ENCODE measurements around the gene NUMBL.

DNA sequence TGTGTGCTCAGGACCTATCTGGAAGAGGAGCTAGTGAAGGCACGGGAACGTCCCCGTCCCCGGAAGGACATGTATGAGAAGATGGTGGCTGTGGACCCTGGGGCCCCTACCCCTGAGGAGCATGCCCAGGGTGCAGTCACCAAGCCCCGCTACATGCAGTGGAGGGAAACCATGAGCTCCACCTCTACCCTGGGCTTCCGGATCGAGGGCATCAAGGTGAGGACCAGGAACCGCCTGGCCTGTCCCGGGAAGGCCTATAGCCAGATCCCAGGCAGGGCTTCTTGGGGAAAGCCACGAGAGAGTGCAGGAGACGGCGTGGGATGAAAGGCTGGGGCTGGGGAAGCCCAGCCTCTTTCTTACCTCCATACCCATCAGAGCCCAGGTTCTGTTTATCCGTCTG lies 42.7 kb upstream of the NUMBL start:
- TF ChIP-seq, protein P1, sequence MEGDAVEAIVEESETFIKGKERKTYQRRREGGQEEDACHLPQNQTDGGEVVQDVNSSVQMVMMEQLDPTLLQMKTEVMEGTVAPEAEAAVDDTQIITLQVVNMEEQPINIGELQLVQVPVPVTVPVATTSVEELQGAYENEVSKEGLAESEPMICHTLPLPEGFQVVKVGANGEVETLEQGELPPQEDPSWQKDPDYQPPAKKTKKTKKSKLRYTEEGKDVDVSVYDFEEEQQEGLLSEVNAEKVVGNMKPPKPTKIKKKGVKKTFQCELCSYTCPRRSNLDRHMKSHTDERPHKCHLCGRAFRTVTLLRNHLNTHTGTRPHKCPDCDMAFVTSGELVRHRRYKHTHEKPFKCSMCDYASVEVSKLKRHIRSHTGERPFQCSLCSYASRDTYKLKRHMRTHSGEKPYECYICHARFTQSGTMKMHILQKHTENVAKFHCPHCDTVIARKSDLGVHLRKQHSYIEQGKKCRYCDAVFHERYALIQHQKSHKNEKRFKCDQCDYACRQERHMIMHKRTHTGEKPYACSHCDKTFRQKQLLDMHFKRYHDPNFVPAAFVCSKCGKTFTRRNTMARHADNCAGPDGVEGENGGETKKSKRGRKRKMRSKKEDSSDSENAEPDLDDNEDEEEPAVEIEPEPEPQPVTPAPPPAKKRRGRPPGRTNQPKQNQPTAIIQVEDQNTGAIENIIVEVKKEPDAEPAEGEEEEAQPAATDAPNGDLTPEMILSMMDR (IDR thresholded peaks at IDR 0.05 in 2 of 3, conservative IDR thresholded peaks at IDR 0.05 in 1 of 3; ENCODE audit: borderline replicate concordance in 1 of 3, insufficient read depth in 1 of 3, low read depth in 2 of 3, low read length in 2 of 3): no peak
- TF ChIP-seq JUND (IDR thresholded peaks at IDR 0.05): no peak
- no peak for TF ChIP-seq FOSL1 (IDR thresholded peaks at IDR 0.05; ENCODE audit: low read depth)
- TF ChIP-seq CEBPB (IDR thresholded peaks at IDR 0.05; ENCODE audit: low read depth): no peak
- no peak for TF ChIP-seq EZH2 (IDR thresholded peaks at IDR 0.05)
- no peak for TF ChIP-seq POLR2A (IDR thresholded peaks at IDR 0.05; ENCODE audit: borderline replicate concordance, extremely low read depth, insufficient read depth, insufficient read length)

Measured in HCT116 (cell line).